T47D (cell line): ENCODE results near the gene RRP1.

Experiments used
- DNase-seq, 2 experiments: peaks; one replicate each; pipeline versions ENCODE4 v3.0.0 to v3.0.0-alpha.2; 2011 to 2012; ENCODE audit warnings: low read depth in 1 of 2, low spot score in 1 of 2
- JUND ChIP-seq: IDR thresholded peaks from 2 replicates; pipeline ENCODE4 v1.6.1; 2012; ENCODE audit warnings: low read depth
- in situ Hi-C: cut with HindIII; loops from 2 replicates; pipeline ENCODE4 v1.10.0; 2016; ENCODE audit warnings: low sequenced_read_pairs, low pct_unique_long_range_greater_than_20kb

Gene RRP1

DNA sequence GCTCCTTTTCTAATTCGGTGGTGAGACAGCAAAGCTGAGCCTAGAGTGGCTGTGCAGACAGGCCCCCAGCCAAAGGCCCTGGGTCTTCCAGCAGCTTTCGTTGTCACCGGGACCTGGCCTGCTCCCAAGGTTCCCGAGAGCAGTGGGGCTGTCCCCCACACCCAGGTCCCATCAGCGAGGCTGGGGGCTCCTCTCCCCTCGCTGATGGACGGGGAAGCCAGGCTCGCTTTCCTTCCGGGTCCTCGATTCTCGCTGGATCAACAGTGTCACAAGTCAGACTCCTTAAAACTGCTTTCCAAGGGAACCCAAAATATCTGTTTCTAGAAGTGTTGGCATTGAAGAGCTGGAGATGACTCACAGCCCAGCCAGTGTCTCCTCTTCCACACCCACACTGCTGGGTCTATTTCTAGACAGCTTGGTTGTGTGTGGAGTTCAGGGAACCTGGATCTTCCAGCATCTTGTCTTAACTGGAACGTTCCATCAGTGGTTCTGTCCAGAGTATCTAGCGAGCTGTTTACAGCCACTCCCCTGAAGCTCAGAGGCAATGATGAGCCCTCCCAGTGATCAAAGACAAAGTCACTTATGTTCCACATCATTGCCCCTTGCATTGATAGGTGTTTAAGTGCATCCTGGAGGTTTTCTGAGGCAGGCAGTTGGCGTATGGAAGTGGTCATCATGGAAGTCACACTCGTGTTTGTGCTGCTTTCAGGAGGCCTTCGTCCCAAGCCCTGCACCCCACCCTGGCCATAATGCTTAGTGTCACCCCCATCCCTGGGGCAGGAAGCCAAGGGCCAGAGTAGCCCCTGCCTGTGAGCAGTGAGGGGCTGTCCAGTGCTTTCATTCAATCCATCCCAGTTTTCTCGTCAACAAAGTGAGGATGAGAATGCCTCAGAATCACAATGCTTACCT lies 35.2 kb downstream of the RRP1 start:
- no peak for DNase-seq
- in situ Hi-C loops: no loop called here
- no peak for TF ChIP-seq JUND

DNA sequence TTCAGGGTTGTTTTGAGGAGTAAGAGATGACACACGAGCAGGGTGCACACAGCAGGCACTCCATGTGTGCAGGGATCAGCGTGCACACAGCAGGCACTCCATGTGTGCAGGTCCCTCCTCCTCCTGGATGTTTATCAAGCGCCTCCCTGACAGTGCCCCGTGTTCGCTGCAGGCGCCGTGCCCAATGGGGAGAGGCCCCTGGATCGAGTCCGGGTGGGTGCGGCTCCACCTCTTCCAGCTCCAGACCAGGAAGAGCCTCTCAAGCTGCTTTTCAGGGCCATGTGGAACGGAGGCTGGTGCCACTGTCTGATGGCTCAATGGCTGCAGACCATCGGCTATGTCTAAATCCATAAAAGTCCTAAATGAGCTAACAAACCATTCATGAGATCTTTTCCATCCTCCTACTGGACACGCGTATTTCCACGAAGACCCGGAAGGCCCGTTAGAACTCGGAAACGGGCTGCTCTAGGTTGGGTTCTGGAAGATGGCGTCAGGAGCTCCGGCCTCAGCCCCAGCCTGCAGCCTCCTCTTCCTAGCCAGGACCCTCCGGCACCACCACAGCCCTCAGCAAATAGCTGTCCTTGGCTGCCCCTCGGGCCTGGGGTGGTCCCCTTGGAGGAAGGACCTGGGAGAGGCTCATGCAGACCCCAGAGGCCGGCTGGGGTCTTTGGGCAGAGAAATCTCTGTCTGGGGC lies 36.0 kb downstream of the RRP1 start:
- in situ Hi-C loops: no loop called here
- DNase-seq: no peak
- TF ChIP-seq JUND: no peak

DNA sequence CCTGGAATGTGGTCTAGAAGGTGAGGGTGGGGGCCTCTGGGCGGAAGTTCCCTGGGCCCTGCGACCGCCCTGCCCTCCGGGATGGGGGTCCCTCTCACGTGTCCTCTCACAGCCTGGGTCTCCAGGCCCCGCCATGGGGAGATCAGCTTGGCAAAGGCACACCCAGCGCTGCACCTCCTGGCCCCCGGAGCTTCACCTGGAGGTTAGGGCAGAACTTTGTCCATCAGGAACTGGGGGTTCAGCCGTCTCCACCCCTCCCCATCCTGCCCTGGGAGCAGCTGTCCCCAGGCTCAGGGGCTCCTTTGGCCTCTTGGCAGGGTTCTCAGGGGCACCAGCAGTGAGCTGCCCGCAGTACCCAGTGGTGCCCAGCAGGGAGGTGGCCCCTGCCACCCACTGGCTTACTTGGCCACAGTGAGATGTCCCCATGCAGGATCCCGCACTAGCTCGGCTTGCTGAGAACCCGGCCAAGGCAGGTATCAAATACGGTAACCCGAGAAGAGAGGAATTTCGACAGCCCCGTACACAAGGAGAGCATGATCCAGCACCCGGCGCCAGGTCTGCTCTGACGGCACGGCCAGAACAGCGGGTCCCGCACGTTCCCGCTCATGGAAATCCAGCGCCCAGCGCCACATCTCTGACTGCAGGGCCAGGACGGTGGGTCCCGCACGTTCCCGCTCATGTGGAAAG lies 36.7 kb downstream of the RRP1 start:
- in situ Hi-C loops: no loop called here
- peak in 1 of 2 experiments; percentile 32 for DNase-seq
- TF ChIP-seq JUND: no peak

DNA sequence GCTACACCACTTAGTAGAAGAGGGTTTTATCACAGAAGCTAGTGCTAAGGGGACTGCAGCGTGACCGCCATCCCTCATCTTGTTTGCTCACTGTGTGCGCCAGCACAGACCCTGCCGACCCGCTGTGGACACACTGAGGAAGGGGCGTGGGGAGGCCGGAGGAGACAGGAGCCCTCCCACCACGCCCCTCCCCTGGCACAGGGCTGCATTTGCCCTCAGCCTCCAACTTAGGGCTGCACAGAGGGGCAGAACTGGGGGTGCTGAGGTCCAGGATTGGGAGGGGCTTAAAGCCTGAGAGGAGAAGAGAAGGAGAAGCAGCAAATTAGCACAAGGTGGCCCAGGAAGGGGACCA lies 37.2 kb downstream of the RRP1 start:
- TF ChIP-seq JUND: no peak
- no peak for DNase-seq
- in situ Hi-C loops: no loop called here

DNA sequence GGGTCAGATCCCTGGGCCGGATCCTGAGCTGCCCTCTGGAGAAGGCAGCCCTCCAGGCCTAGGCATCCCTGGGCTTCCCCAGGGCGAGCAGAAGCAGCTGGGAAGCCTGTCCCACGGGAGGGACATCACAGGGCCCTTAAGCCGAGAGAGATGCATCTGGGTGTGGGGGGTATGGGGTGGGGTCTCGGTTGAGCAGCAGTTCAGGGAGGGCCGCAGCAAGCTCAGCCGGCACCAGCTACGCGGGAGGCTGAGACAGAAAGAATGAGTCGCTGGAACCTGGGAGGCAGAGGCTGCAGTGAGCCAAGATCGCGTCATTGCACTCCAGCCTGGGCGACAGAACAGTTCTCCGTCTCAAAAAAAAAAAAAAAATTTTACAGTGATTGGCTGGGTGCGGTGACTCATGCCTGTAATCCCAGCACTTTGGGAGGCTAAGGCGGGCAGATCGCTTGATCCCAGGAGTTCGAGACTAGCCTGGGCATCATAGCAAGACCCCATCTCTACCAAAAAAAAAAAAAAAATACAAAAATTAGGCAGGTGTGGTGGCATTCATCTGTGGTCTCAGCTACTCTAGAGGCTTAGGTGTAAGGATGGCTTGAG lies 37.7 kb downstream of the RRP1 start:
- no peak for TF ChIP-seq JUND
- no peak for DNase-seq
- in situ Hi-C loops: no loop called here

DNA sequence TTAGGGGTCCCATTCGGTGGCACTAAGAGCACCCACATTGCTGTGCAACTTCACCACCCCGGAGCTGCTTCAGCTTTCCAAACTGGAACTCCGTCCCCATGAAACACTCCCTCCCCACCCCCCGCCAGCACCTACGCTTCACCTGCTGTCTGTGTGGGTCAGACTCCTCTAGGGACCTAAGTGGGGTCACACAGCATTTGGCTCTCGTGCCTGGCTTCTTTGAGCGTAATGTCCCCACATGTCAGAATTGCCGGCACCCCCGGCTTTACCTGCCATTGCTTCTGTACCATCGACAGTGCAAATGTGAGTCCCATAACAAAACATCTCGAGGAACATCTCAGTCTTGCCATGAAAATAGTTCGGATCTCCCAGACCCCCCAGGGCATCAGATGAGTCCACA lies 39.8 kb downstream of the RRP1 start:
- no peak for TF ChIP-seq JUND
- in situ Hi-C loops: no loop called here
- no peak for DNase-seq

DNA sequence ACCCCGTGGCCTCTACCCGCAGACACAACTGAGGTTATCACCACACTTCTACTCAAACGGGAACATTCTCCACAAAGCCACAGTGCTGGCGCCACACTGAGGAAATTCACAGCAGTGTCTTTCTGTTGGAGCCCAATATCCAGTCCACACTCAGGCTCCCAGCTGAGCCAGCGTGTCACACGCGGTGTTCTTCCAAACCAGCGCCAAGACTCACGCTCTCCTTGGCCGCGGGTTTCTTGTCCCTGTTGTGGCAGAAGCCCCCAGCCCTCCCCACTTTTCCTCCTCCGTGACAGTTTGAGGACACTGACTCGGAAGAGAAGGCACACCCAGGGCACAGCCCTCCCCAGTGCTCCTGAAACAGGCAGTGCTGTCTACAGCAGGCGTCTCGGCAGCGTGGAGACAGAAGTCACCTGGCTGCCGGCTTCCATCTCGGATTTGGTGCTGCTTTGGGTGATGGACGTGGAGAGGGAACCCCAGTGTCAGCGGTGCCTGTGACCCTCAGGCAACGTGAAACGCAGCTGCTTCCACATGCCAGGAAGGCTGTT lies 40.3 kb downstream of the RRP1 start:
- peak; percentile 51 to 68 for DNase-seq
- no peak for TF ChIP-seq JUND
- in situ Hi-C loops: no loop called here

DNA sequence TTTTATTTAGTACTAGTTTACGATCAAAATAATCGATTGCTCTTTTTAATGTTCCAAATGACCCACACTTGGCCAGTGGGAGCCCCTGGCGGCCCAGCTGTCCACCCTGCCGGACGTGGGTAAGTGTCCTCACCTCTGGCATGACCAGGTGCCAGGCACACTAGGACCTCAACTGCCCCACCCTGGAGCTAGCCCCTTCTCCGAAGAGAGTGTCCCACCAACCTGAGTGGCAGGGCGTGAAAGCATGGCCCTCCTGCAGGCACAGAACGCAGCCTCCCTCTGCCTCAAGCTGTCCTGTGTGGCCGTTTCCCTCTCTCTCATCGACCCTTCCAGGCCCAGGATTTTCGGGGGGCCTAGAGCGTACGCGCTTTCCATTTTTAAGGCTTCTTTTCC lies 42.8 kb downstream of the RRP1 start:
- no peak for DNase-seq
- no peak for TF ChIP-seq JUND
- in situ Hi-C loops: no loop called here

DNA sequence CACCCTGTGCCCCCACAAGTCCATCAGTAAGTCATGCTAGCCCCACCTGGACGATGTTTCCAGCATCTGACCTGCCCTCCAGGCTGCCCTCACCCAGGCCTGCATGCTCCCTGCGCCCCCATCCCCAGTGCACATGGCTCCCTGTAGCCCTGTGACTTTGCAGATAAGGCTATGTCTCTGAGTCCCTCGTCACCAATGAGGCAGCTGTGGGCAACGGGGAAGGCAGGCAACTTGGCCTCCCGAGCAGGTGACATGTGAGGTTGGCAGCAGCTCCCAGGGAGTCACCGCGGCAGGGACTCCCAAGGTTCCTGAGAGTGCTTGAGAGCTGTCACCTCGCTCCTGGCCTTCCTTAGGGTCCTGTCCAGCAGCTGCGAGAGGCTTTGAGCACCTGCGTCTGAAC lies 43.3 kb downstream of the RRP1 start:
- in situ Hi-C loops: no loop called here
- no peak for TF ChIP-seq JUND
- DNase-seq: no peak

DNA sequence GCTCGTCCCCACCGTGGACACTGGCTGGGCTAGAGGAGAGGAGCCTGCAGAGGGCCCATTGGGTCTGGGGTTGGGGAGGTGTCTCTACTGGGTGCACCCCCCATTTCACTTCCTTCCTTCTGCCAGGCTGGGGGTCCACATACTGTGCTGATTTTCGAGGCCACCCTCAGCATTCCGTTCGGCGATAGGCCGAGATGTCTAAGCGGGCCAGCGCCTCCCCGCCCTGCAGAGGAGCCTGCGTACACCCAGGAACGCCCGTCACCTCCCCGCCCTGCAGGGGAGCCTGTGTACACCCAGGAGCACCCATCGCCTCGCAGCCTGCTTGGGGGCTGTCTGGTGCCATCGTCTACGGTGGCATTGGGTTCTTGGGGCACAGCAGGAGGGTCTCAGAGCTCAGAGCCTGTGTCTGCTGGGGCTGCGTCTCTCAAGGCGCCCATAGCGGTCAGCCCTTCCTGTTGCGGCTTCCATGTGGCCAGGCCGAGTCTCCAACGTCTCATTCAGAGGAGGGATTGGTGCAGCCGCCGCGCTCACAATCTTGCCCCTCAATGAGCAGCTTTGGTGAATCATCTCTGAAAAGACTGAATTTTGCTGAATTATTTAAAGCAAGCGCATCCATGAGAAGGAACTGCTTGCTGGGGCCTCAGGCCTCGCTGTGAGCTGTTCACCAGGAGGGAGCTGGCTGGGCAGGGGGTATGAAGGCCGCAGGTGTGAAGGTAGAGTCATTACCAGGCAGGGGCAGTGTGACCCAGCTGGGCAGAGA lies 44.9 kb downstream of the RRP1 start:
- no peak for TF ChIP-seq JUND
- in situ Hi-C loops: no loop called here
- no peak for DNase-seq

DNA sequence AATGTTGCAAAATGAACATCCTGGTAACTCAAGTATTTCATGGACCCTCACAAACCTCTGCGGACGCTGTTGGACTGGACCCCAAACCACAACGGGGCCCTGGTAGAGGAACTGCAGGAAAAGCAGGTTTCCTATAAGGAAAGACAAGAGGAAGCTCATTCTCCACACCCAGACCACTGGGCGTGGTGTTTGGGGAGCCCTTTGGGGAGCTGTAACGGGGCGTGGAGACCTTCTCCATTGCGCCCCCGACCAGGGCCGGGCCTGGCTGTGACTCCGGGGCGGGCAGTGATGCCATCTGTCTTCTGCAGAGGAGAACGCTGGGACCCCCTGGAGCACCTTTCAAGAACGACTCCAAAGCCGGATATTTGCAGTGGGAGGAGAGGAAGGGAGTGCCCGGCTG lies 45.7 kb downstream of the RRP1 start:
- DNase-seq: no peak
- no peak for TF ChIP-seq JUND
- in situ Hi-C loops: no loop called here

DNA sequence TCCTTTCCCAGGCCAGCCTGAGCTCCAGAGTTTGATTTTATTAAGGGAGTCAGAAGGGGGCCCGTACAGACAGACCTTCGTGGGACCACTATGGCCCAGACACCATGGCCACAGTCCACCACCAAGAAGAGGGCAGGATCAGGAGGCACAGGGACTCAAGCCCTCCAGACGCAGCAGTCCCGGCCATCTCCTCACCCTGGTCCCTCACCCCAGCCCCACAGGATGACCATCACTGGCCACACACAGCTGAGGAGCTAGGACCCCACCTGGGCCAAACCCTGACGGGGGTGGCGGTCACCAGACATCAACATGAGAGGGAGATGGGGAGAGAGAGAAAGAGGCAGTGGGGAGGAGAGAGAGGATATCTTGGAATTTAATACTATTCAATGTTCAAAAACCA lies 46.5 kb downstream of the RRP1 start:
- in situ Hi-C loops: no loop called here
- DNase-seq: no peak
- TF ChIP-seq JUND: no peak
